B cell (primary cell): ENCODE measurements around the gene CDK9. TPM values are rescaled to one million over a fixed set of nuclear protein-coding genes. Genes with fewer than 3 reads are reported as not detected.

ENCODE experiments used
- ATAC-seq: fragments of 200-7000 bp; cut with Tn5 transposase; one replicate; pipeline ENCODE4 v1.10.0; 2021; ENCODE audit warnings: low read depth, mild to moderate bottlenecking, moderate number of reproducible peaks, moderate library complexity
- CTCF ChIA-PET: fragments of 350-600 bp; sonication (Branson Sonifier 250); formaldehyde crosslinking; loops from one replicate; lab custom pipeline; 2021; ENCODE audit warnings: antibody characterized with exemption, inconsistent platforms; lab: Charles Lee
- POLR2A ChIA-PET: fragments of 350-600 bp; sonication (Branson Sonifier 250); formaldehyde crosslinking; loops from one replicate; lab custom pipeline; 2021; ENCODE audit warnings: antibody characterized with exemption; lab: Charles Lee
- DNase-seq: peaks from one replicate; pipeline ENCODE4 v3.0.0; 2013
- H2AFZ ChIP-seq: 2 replicates; pipeline ENCODE4 v1.6.1; 2012; ENCODE audit warnings: mild to moderate bottlenecking, low read depth, low read length; ENCODE audit not compliant: insufficient read depth, poor library complexity, severe bottlenecking
- H3K27ac ChIP-seq, 2 donors: 1 replicate in 1 of 2; 2 replicates in 1 of 2; pipeline ENCODE4 v1.5.1; 2012 to 2013; ENCODE audit warnings: low read length in 2 of 2, mild to moderate bottlenecking in 2 of 2, moderate library complexity in 1 of 2
- H3K27me3 ChIP-seq, 4 experiments: fragments of 200-600 bp in 1 of 4; sonication (generic) in 1 of 4; replicated peaks in 1 of 4; 1 replicate in 2 of 4; 2 replicates in 2 of 4; pipeline versions ENCODE4 v1.6.1 to v1.7.0; 2013 to 2016; ENCODE audit warnings: low read length in 3 of 4, mild to moderate bottlenecking in 2 of 4, mixed read lengths in 1 of 4, moderate library complexity in 1 of 4; ENCODE audit not compliant: insufficient read depth in 4 of 4, control insufficient read depth in 3 of 4; ENCODE audit errors: control extremely low read depth in 1 of 4
- H3K36me3 ChIP-seq, 2 experiments: replicated peaks in 1 of 2; 1 replicate in 1 of 2; 2 replicates in 1 of 2; pipeline versions ENCODE4 v1.6.1 to v1.7.1; 2013; ENCODE audit warnings: low read length in 1 of 2; ENCODE audit not compliant: insufficient read depth in 2 of 2, control insufficient read depth in 1 of 2; ENCODE audit errors: control extremely low read depth in 1 of 2, extremely low read depth in 1 of 2
- H3K4me1 ChIP-seq, 2 donors: fragments of 200-600 bp in 1 of 2; sonication (generic) in 1 of 2; 1 replicate in 1 of 2; 2 replicates in 1 of 2; pipeline versions ENCODE4 v1.5.1 to v1.6.1; 2013 to 2017; ENCODE audit warnings: low read length in 2 of 2; ENCODE audit not compliant: control insufficient read depth in 2 of 2, insufficient read depth in 2 of 2
- H3K4me2 ChIP-seq: replicated peaks from 2 replicates; pipeline ENCODE3; 2012; ENCODE audit warnings: mild to moderate bottlenecking, low read depth, low read length; ENCODE audit not compliant: poor library complexity, severe bottlenecking
- H3K4me3 ChIP-seq, 5 experiments: fragments of 200-600 bp in 1 of 5; sonication (generic) in 1 of 5; 1 replicate in 3 of 5; 2 replicates in 2 of 5; pipeline versions ENCODE4 v1.5.1 to v1.7.0; 2011 to 2016; ENCODE audit warnings: low read length in 4 of 5, mild to moderate bottlenecking in 4 of 5, low read depth in 2 of 5, control low read depth in 1 of 5, moderate library complexity in 1 of 5; ENCODE audit not compliant: insufficient read depth in 1 of 5; ENCODE audit errors: control extremely low read depth in 1 of 5, extremely low read depth in 1 of 5
- H3K79me2 ChIP-seq: fragments of 200-600 bp; sonication (generic); one replicate; pipeline ENCODE4 v1.6.0; 2016; ENCODE audit warnings: low read length; ENCODE audit not compliant: control insufficient read depth, insufficient read depth
- H3K9ac ChIP-seq: fragments of 200-600 bp; sonication (generic); 2 replicates; pipeline ENCODE4 v1.6.1; 2017; ENCODE audit warnings: mild to moderate bottlenecking, low read length, moderate library complexity
- H3K9me3 ChIP-seq, 3 donors: one replicate each; pipeline versions ENCODE4 v1.6.1 to v1.7.1; 2013; ENCODE audit warnings: low read length in 2 of 3; ENCODE audit not compliant: control insufficient read depth in 2 of 3, insufficient read depth in 1 of 3; ENCODE audit errors: control extremely low read depth in 1 of 3
- H4K20me1 ChIP-seq: 2 replicates; pipeline ENCODE4 v1.6.0; 2012; ENCODE audit warnings: mild to moderate bottlenecking, low read length; ENCODE audit not compliant: insufficient read depth, control insufficient read depth, poor library complexity, severe bottlenecking
- H3K27ac Mint-ChIP-seq: one replicate; pipeline ENCODE4 v1.8.0; 2021; ENCODE audit warnings: mixed read lengths
- H3K27me3 Mint-ChIP-seq: one replicate; pipeline ENCODE4 v1.8.0; 2021; ENCODE audit warnings: mixed read lengths
- H3K4me1 Mint-ChIP-seq: one replicate; pipeline ENCODE4 v1.8.0; 2021; ENCODE audit warnings: mixed read lengths
- H3K4me3 Mint-ChIP-seq: one replicate; pipeline ENCODE4 v1.8.0; 2021; ENCODE audit warnings: mixed read lengths
- H3K9me3 Mint-ChIP-seq: one replicate; pipeline ENCODE4 v1.8.0; 2022; ENCODE audit warnings: mixed read lengths; ENCODE audit not compliant: insufficient read depth
- EZH2 ChIP-seq: IDR thresholded peaks from 2 replicates; pipeline ENCODE4 v1.6.1; 2012; ENCODE audit warnings: borderline replicate concordance, low read depth, mild to moderate bottlenecking, moderate library complexity, low read length; ENCODE audit not compliant: insufficient read depth, poor library complexity, severe bottlenecking
- WGBS: methylation state at CpG from one replicate; pipeline ENCODE4 v1.1.5; 2013; ENCODE audit warnings: missing lambda C conversion rate; ENCODE audit not compliant: insufficient coverage; 5-methylcytosine and 5-hydroxymethylcytosine counted together
- intact Hi-C: fragments of 100-400 bp; cut with micrococcal nuclease; formaldehyde crosslinking; loops from one replicate; pipeline ENCODE4 v1.10.0; 2022
- polyA plus RNA-seq: library from polyadenylated mRNA; depleted of rRNA; stranded (reverse); fragments of >200 nt; gene quantifications from 2 replicates; pipeline ENCODE4 v1.2.3, GENCODE V29; 2012
- total RNA-seq, 2 donors: library from RNA; stranded (reverse); fragments of 120-200 nt in 1 of 2; gene quantifications; 1 replicate in 1 of 2; 2 replicates in 1 of 2; pipeline versions ENCODE4 v1.2.3 to v1.2.4, GENCODE V29; 2013 to 2022
- TF ChIP-seq, protein P1 (sequence below): fragments of 200-600 bp; IDR thresholded peaks from one replicate; pipeline ENCODE4 v1.8.0; 2022; ENCODE audit warnings: antibody characterized with exemption, mild to moderate bottlenecking

Gene CDK9
- total and polyA plus RNA-seq, 2 donors (not counting 1 experiment from before 2014, with no cell fraction given), result 145 to 176 TPM

GRCh38 chr9:127755061-127756060 is 30.5 kb upstream of the CDK9 start:
- Histone ChIP-seq H3K27ac (no peak overlapping the region), H3K27me3 (no peaks in the 10 kb centered on the region), H2AFZ (no peak overlapping the region), H3K4me3 (no peak overlapping the region), H3K9me3 (no peaks in the 10 kb centered on the region), H3K4me1 (no peaks in the 10 kb centered on the region), H3K4me2 (no peak overlapping the region), H3K9ac (no peak overlapping the region), H3K79me2 (peaks cover 88% of the 10 kb centered on the region), H3K36me3 (peaks cover 2 to 57% of the 10 kb centered on the region in 2 experiments), H4K20me1 (peaks cover 95% of the 10 kb centered on the region)
- Mint-ChIP-seq H3K27me3 (no peaks in the 10 kb centered on the region), H3K4me3 (no peak overlapping the region), H3K27ac (no peak overlapping the region), H3K4me1 (peaks cover 11% of the 10 kb centered on the region), H3K9me3 (no peaks in the 10 kb centered on the region)
- ChIA-PET POLR2A (no interaction called here), CTCF (interaction anchor here (1.1 to 1.5 kb wide), 2 partner anchors 114 kb away, joined by 4 to 5 read pairs; no protein-coding TSS in a partner anchor)
- WGBS, result 98% methylated on average over 56 of the region's 61 CpGs
- ATAC-seq (no peak), DNase-seq (no peak)
- TF ChIP-seq, protein P1, sequence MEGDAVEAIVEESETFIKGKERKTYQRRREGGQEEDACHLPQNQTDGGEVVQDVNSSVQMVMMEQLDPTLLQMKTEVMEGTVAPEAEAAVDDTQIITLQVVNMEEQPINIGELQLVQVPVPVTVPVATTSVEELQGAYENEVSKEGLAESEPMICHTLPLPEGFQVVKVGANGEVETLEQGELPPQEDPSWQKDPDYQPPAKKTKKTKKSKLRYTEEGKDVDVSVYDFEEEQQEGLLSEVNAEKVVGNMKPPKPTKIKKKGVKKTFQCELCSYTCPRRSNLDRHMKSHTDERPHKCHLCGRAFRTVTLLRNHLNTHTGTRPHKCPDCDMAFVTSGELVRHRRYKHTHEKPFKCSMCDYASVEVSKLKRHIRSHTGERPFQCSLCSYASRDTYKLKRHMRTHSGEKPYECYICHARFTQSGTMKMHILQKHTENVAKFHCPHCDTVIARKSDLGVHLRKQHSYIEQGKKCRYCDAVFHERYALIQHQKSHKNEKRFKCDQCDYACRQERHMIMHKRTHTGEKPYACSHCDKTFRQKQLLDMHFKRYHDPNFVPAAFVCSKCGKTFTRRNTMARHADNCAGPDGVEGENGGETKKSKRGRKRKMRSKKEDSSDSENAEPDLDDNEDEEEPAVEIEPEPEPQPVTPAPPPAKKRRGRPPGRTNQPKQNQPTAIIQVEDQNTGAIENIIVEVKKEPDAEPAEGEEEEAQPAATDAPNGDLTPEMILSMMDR, result no peak
- no peak for TF ChIP-seq EZH2
- intact Hi-C loops, result no loop called here

- Mint-ChIP-seq H3K27ac (no peak overlapping the region), H3K4me3 (no peak overlapping the region), H3K4me1 (peaks cover 11% of the 10 kb centered on the region), H3K27me3 (no peaks in the 10 kb centered on the region), H3K9me3 (no peaks in the 10 kb centered on the region)
- Histone ChIP-seq H3K9ac (no peak overlapping the region), H3K79me2 (peaks cover 89% of the 10 kb centered on the region), H3K4me1 (no peaks in the 10 kb centered on the region), H4K20me1 (peaks cover 95% of the 10 kb centered on the region), H3K4me2 (no peak overlapping the region), H2AFZ (no peak overlapping the region), H3K27ac (no peak overlapping the region), H3K9me3 (no peaks in the 10 kb centered on the region), H3K27me3 (no peaks in the 10 kb centered on the region), H3K36me3 (peaks cover 0 to 57% of the 10 kb centered on the region in 2 experiments), H3K4me3 (no peak overlapping the region)
- ChIA-PET CTCF (interaction anchor here (1.1 kb wide), 1 partner anchor 113 kb away, joined by 4 read pairs; no protein-coding TSS in a partner anchor), POLR2A (interaction anchor here (0.7 kb wide), 2 partner anchors 12 to 23 kb away, joined by 3 to 9 read pairs; no protein-coding TSS in a partner anchor)
- intact Hi-C loops, result no loop called here
- DNase-seq (no peak), ATAC-seq (no peak)
- 100% methylated on average over 2 of the region's 3 CpGs for WGBS
- TF ChIP-seq EZH2, result no peak
- TF ChIP-seq, protein P1, result no peak
Observed at GRCh38 chr9:127756233-127756632, 29.6 kb upstream of the CDK9 start.
